ENCODE measurements around the gene XRRA1.

XRRA1 gene

GRCh38 chr11:74847895-74848294 is 101.0 kb downstream of the XRRA1 start (continued):
- TF ChIP-seq ELK4 (IDR thresholded peaks at IDR 0.05; ENCODE audit: borderline replicate concordance, low read depth, low read length) (no peak), ZNF350 (tag by site-specific recombination; IDR thresholded peaks at IDR 0.05) (no peak), SCRT2 (tag by site-specific recombination; IDR thresholded peaks at IDR 0.05) (peak; percentile 89), AEBP2 (tag by site-specific recombination; IDR thresholded peaks at IDR 0.05; ENCODE audit: borderline replicate concordance) (no peak)

GRCh38 chr11:74847395-74847794 is 101.5 kb downstream of the XRRA1 start:
- no peaks in the 10 kb centered on the region for H3K4me1 ChIP-seq (ENCODE audit: control insufficient read depth, insufficient read depth, low read length)
- H3K4me3 ChIP-seq (ENCODE audit: low read depth, low read length) = no peak overlapping the region
- H3K27ac ChIP-seq (ENCODE audit: extremely low read depth, low read depth, low read length) = no peak overlapping the region
- TF ChIP-seq IKZF3 (tag by site-specific recombination; IDR thresholded peaks at IDR 0.05) = no peak
- TF ChIP-seq ZNF18 (tag by site-specific recombination; IDR thresholded peaks at IDR 0.05) = no peak
- TF ChIP-seq ZNF768 (tag by site-specific recombination; IDR thresholded peaks at IDR 0.05) = no peak
- no peak for TF ChIP-seq PRDM10 (tag by site-specific recombination; IDR thresholded peaks at IDR 0.05)
- TF ChIP-seq ZNF362 (tag by site-specific recombination; IDR thresholded peaks at IDR 0.05) = no peak
- TF ChIP-seq KLF10 (tag by site-specific recombination; IDR thresholded peaks at IDR 0.05) = no peak
- no peak for TF ChIP-seq ZNF626 (tag by site-specific recombination; IDR thresholded peaks at IDR 0.05)
- no peak for TF ChIP-seq OSR2 (tag by site-specific recombination; IDR thresholded peaks at IDR 0.05)
- TF ChIP-seq ZNF175 (tag by site-specific recombination; IDR thresholded peaks at IDR 0.05) = no peak
- TF ChIP-seq ZNF843 (tag by site-specific recombination; IDR thresholded peaks at IDR 0.05) = no peak
- no peak for TF ChIP-seq ZNF26 (tag by site-specific recombination; IDR thresholded peaks at IDR 0.05)
- no peak for TF ChIP-seq ZNF792 (tag by site-specific recombination; IDR thresholded peaks at IDR 0.05)
- TF ChIP-seq ZNF2 (tag by site-specific recombination; IDR thresholded peaks at IDR 0.05) = no peak
- H3K9me3 ChIP-seq (ENCODE audit: control insufficient read depth, insufficient read depth, low read depth, low read length) = no peaks in the 10 kb centered on the region
- peaks cover 0 to 71% of the 10 kb centered on the region in 2 experiments; a peak in 1 of 3 replicates for H3K36me3 ChIP-seq (ENCODE audit: control insufficient read depth in 2 of 2, insufficient read depth in 1 of 2, low read length in 2 of 2)
- ChIA-PET POLR2A (no interaction called here), CTCF (no interaction called here)

Measured in HEK293 (cell line).